ENCODE data around the gene USP25. TPM values are rescaled to one million over a fixed set of nuclear protein-coding genes. Genes with fewer than 3 reads are reported as not detected.

USP25 gene
- total RNA-seq, 4 donors from 2014 or later: 33.5 to 85.8 (median 53.2) TPM

GRCh38 chr21:15794277-15794912 is 64.6 kb downstream of the USP25 start:
- Histone ChIP-seq H3K36me3 (no peaks in the 10 kb centered on the region), H3K4me1 (no peaks in the 10 kb centered on the region), H3K27me3 (no peaks in the 10 kb centered on the region), H3K27ac (no peak overlapping the region), H3K4me3 (no peak overlapping the region), H3K9me3 (no peaks in the 10 kb centered on the region)
- DNase-seq: no peak
- no peak for TF ChIP-seq POLR2A (IDR thresholded peaks at IDR 0.05)
- no peak for TF ChIP-seq CTCF (IDR thresholded peaks at IDR 0.05)

GRCh38 chr21:15795533-15795932 is 65.8 kb downstream of the USP25 start:
- no peak overlapping the region for H3K4me3 ChIP-seq
- DNase-seq: no peak

GRCh38 chr21:15797577-15798363 is 68.0 kb downstream of the USP25 start:
- H3K27ac ChIP-seq: no peak overlapping the region
- H3K4me1 ChIP-seq: no peaks in the 10 kb centered on the region
- TF ChIP-seq POLR2A (IDR thresholded peaks at IDR 0.05) (no peak), CTCF (IDR thresholded peaks at IDR 0.05) (no peak)
- H3K4me3 ChIP-seq: no peak overlapping the region
- no peak for DNase-seq
- H3K9me3 ChIP-seq: no peaks in the 10 kb centered on the region
- H3K27me3 ChIP-seq: no peaks in the 10 kb centered on the region
- H3K36me3 ChIP-seq: no peaks in the 10 kb centered on the region

More at GRCh38 chr21:15795533-15795932, 65.8 kb downstream of the USP25 start:
- Histone ChIP-seq H3K27ac (no peak overlapping the region), H3K27me3 (no peaks in the 10 kb centered on the region), H3K4me1 (no peaks in the 10 kb centered on the region), H3K9me3 (no peaks in the 10 kb centered on the region), H3K36me3 (no peaks in the 10 kb centered on the region)
- TF ChIP-seq CTCF (IDR thresholded peaks at IDR 0.05) (no peak), POLR2A (IDR thresholded peaks at IDR 0.05) (no peak)

GRCh38 chr21:15801352-15801863 is 71.6 kb downstream of the USP25 start:
- no peak overlapping the region for H3K27ac ChIP-seq
- no peaks in the 10 kb centered on the region for H3K9me3 ChIP-seq
- H3K4me1 ChIP-seq: no peaks in the 10 kb centered on the region
- H3K36me3 ChIP-seq: no peaks in the 10 kb centered on the region
- no peak for DNase-seq
- no peaks in the 10 kb centered on the region for H3K27me3 ChIP-seq
- TF ChIP-seq POLR2A (IDR thresholded peaks at IDR 0.05) (no peak), CTCF (IDR thresholded peaks at IDR 0.05) (no peak)
- no peak overlapping the region for H3K4me3 ChIP-seq

- no peak overlapping the region for H3K27ac ChIP-seq
- DNase-seq: no peak
- H3K27me3 ChIP-seq: no peaks in the 10 kb centered on the region
- TF ChIP-seq CTCF (IDR thresholded peaks at IDR 0.05) (no peak), POLR2A (IDR thresholded peaks at IDR 0.05) (no peak)
- H3K4me3 ChIP-seq: no peak overlapping the region
- H3K4me1 ChIP-seq: no peaks in the 10 kb centered on the region
- H3K36me3 ChIP-seq: no peaks in the 10 kb centered on the region
- no peaks in the 10 kb centered on the region for H3K9me3 ChIP-seq
These were observed 74.6 kb downstream of the USP25 start for GRCh38 chr21:15804247-15805005.
